WERI-Rb-1 (cell line): ENCODE measurements around the gene CFHR5.
"Not testable (repeated sequence)": the region's sequence is repeated elsewhere in the genome, so short reads cannot be mapped to it uniquely, and the experiment has no call there.

Experiments
- DNase-seq: peaks from one replicate; pipeline ENCODE4 v3.0.0-alpha.2; 2020
- H3K27ac ChIP-seq: fragments of 250-450 bp; sonication (Bioruptor Pico); 2 replicates; pipeline ENCODE4 v1.5.1; 2020; ENCODE audit warnings: mild to moderate bottlenecking, moderate library complexity
- H3K27me3 ChIP-seq: fragments of 250-450 bp; sonication (Bioruptor Pico); 2 replicates; pipeline ENCODE4 v1.5.1; 2021; ENCODE audit warnings: mild to moderate bottlenecking, low read depth, moderate library complexity; ENCODE audit not compliant: insufficient read depth, severe bottlenecking
- H3K36me3 ChIP-seq: fragments of 250-450 bp; sonication (Bioruptor Pico); 2 replicates; pipeline ENCODE4 v1.5.1; 2020; ENCODE audit warnings: mild to moderate bottlenecking, moderate library complexity
- H3K4me3 ChIP-seq: 2 replicates; pipeline ENCODE4 v1.5.1; 2011; ENCODE audit warnings: low read depth, mild to moderate bottlenecking, control low read depth, low read length
- H3K9me3 ChIP-seq: fragments of 250-450 bp; sonication (Bioruptor Pico); 2 replicates; pipeline ENCODE4 v1.5.1; 2021; ENCODE audit warnings: mild to moderate bottlenecking, moderate library complexity; ENCODE audit not compliant: severe bottlenecking
- TF ChIP-seq, protein P1 (sequence below): IDR thresholded peaks from 2 replicates; pipeline ENCODE4 v1.5.1; 2011; ENCODE audit warnings: low read depth, mild to moderate bottlenecking, control low read depth, inconsistent platforms, low read length

Gene CFHR5

GRCh38 chr1:197029749-197030148 is 52.4 kb downstream of the CFHR5 start:
- H3K27me3 ChIP-seq, result no peaks in the 10 kb centered on the region
- DNase-seq, result no peak
- TF ChIP-seq, protein P1, sequence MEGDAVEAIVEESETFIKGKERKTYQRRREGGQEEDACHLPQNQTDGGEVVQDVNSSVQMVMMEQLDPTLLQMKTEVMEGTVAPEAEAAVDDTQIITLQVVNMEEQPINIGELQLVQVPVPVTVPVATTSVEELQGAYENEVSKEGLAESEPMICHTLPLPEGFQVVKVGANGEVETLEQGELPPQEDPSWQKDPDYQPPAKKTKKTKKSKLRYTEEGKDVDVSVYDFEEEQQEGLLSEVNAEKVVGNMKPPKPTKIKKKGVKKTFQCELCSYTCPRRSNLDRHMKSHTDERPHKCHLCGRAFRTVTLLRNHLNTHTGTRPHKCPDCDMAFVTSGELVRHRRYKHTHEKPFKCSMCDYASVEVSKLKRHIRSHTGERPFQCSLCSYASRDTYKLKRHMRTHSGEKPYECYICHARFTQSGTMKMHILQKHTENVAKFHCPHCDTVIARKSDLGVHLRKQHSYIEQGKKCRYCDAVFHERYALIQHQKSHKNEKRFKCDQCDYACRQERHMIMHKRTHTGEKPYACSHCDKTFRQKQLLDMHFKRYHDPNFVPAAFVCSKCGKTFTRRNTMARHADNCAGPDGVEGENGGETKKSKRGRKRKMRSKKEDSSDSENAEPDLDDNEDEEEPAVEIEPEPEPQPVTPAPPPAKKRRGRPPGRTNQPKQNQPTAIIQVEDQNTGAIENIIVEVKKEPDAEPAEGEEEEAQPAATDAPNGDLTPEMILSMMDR, result no peak
- no peaks in the 10 kb centered on the region for H3K9me3 ChIP-seq
- H3K4me3 ChIP-seq, result no peak overlapping the region
- no peaks in the 10 kb centered on the region for H3K36me3 ChIP-seq
- H3K27ac ChIP-seq, result no peak overlapping the region

DNA sequence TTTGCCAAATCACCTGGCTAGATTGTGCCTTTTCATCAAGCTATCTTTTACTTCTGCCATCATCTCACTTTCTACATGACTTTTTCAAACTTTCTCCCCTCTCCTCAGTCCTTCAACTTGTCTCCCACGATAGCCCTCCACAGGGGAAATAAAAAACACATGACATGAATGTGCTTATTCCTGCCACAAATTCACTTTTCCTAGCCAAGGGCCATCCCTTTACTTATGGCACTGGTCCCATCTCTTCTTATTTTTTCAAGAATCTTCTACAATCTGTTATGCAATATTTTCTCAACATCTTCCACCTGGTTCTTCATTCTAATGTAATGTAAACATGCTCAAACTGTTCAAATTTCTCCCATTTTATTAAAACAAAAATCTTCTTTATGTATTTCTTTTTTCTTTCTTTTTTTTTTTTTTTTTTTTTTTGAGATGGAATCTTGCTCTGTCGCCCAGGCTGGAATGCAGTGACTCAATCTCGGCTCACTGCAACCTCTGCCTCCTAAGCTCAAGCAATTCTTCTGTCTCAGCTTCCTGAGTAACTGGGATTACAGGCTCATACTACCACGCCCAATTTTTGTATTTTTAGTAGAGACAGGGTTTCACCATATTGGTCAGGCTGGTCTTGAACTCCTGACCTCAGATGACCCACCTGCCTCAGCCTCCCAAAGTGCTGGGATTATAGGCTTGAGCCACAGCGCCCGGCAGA is 57.4 kb downstream of the CFHR5 start:
- H3K27ac ChIP-seq, H3K4me3 ChIP-seq, H3K9me3 ChIP-seq, H3K36me3 ChIP-seq, DNase-seq, H3K27me3 ChIP-seq: not testable (repeated sequence)

DNA sequence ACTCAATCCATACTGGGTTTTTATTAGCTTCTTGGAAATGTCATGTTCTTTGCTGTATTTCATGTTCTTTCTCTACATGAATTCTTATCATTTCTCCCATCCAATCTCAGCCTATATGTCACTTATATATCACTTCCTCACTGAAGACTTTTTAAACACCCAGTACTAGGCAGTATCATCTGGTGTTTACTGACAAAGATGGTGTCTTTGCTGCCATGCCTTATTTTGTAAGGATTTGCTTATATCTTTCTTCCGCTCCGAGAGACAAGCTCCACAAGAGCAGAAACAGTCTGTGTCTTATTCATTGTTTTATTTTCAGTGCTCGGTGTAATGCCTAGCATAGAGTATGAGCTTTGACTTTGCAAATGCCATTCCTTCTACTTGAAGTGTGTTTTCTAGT is 59.5 kb downstream of the CFHR5 start:
- no peaks in the 10 kb centered on the region for H3K27me3 ChIP-seq
- H3K9me3 ChIP-seq, result no peaks in the 10 kb centered on the region
- H3K4me3 ChIP-seq, result no peak overlapping the region
- H3K27ac ChIP-seq, result no peak overlapping the region
- TF ChIP-seq, protein P1, result no peak
- DNase-seq, result no peak
- no peaks in the 10 kb centered on the region for H3K36me3 ChIP-seq

DNA sequence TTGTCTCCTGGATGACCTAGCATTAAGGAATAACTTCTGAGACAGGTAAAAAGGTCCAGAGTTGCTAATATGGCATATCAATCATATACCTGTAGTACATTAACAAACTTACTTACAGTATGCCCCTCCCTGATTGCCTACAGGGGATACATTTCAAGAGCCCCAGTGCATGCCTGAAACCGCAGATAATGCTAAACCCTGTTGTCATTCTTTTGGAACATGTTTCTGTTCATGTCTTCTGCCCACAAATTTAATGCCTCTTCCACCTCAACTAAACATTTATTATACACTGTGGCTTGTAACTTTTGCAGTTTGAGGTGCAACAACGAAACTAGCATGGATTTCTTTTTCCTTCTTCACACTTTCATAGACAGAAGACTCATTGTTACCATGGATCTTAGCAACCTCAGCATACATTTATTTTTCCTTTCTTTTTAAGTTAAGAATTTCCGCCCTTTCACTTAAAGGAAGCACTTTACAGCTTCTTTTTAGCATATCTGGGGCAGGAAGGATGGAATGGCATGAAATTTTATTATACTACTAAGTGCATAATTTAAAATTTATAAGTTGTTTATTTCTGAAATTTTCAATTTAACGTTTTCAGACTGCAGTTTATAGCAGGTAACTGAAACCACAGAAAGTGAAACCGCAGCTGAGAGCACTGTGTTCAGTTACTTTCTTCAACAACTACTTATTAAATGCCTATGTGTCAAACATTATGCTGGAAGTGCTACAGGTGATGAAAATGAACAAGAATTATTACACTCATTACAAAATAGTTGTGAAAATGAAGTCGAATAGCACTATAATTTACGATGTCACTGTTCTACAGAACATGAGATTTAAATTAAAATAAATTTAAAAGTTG is 64.4 kb downstream of the CFHR5 start:
- DNase-seq, result no peak
- TF ChIP-seq, protein P1, result no peak
- Histone ChIP-seq H3K36me3 (no peaks in the 10 kb centered on the region), H3K9me3 (no peaks in the 10 kb centered on the region), H3K27ac (no peak overlapping the region), H3K27me3 (no peaks in the 10 kb centered on the region), H3K4me3 (no peak overlapping the region)

- no peak for DNase-seq
- H3K27me3 ChIP-seq, result no peaks in the 10 kb centered on the region
- no peak overlapping the region for H3K4me3 ChIP-seq
- no peaks in the 10 kb centered on the region for H3K9me3 ChIP-seq
- TF ChIP-seq, protein P1, result no peak
- no peaks in the 10 kb centered on the region for H3K36me3 ChIP-seq
- no peak overlapping the region for H3K27ac ChIP-seq
These were observed 65.5 kb downstream of the CFHR5 start for GRCh38 chr1:197042676-197043341.

DNA sequence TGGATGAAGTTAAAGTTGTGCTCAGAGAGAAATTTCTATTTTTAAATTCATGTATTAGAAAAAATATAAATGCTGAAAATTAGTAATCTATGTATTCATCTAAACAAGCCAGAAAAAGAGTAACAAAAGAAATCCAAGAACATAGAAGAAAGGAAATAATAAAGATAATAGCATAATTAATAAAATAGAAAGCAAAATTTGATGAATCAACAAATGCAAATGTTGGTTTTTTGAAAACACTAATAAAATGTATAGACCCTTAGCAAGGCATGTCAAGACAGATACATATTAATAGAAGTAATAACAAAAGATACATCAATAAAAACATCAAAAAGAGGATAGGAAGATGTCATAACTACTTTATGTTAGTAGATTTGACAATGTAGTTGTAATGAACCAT is 71.7 kb downstream of the CFHR5 start:
- Histone ChIP-seq H3K36me3 (no peaks in the 10 kb centered on the region), H3K9me3 (no peaks in the 10 kb centered on the region), H3K4me3 (no peak overlapping the region), H3K27ac (no peak overlapping the region), H3K27me3 (no peaks in the 10 kb centered on the region)
- DNase-seq, result no peak
- TF ChIP-seq, protein P1, result no peak
